CD4-positive, alpha-beta memory T cell (primary cell): ENCODE measurements around the gene DGKE. TPM values are rescaled to one million over a fixed set of nuclear protein-coding genes. Genes with fewer than 3 reads are reported as not detected.
A peak's percentile ranks its signal among the peaks of the same experiment; 100 is the strongest.

ENCODE experiments used
- CTCF ChIA-PET: fragments of 350-600 bp; sonication (Branson Sonifier 250); formaldehyde crosslinking; loops from one replicate; lab custom pipeline; 2021; ENCODE audit warnings: inconsistent platforms; ENCODE audit not compliant: partially characterized antibody; lab: Charles Lee
- POLR2A ChIA-PET: fragments of 350-600 bp; sonication (Branson Sonifier 250); formaldehyde crosslinking; loops from one replicate; lab custom pipeline; 2021; ENCODE audit not compliant: partially characterized antibody; lab: Charles Lee
- DNase-seq, 5 donors: peaks; one replicate each; pipeline versions ENCODE4 v3.0.0 to v3.0.0-alpha.2; 2020 to 2022; ENCODE audit warnings: mixed read lengths in 1 of 5
- H3K27ac ChIP-seq: one replicate; pipeline ENCODE4 v1.7.0; 2013; ENCODE audit warnings: low read depth, low read length
- H3K27me3 ChIP-seq: 2 replicates; pipeline ENCODE4 v1.7.0; 2013; ENCODE audit warnings: mild to moderate bottlenecking, low read length, moderate library complexity; ENCODE audit not compliant: insufficient read depth
- H3K36me3 ChIP-seq: 2 replicates; pipeline ENCODE4 v1.7.0; 2013; ENCODE audit warnings: mild to moderate bottlenecking, low read length, moderate library complexity; ENCODE audit not compliant: insufficient read depth
- H3K4me1 ChIP-seq: 2 replicates; pipeline ENCODE4 v1.7.0; 2013; ENCODE audit warnings: mild to moderate bottlenecking, low read length, moderate library complexity; ENCODE audit not compliant: insufficient read depth
- H3K4me3 ChIP-seq, 2 donors: one replicate each; pipeline ENCODE4 v1.7.0; 2013; ENCODE audit warnings: low read length in 2 of 2, mild to moderate bottlenecking in 1 of 2
- H3K9me3 ChIP-seq, 2 donors: one replicate each; pipeline ENCODE4 v1.7.0; 2013; ENCODE audit warnings: low read length in 2 of 2, control low read depth in 1 of 2; ENCODE audit not compliant: control insufficient read depth in 1 of 2
- H3K27ac Mint-ChIP-seq, 7 donors: one replicate each; pipeline ENCODE4 v1.8.0; 2020 to 2021; ENCODE audit warnings: mixed read lengths in 7 of 7, mild to moderate bottlenecking in 6 of 7, inconsistent platforms in 3 of 7, moderate library complexity in 3 of 7
- H3K27me3 Mint-ChIP-seq, 2 donors: one replicate each; pipeline ENCODE4 v1.8.0; 2020 to 2021; ENCODE audit warnings: mixed read lengths in 2 of 2
- H3K36me3 Mint-ChIP-seq, 2 donors: one replicate each; pipeline ENCODE4 v1.8.0; 2020 to 2021; ENCODE audit warnings: mixed read lengths in 2 of 2, inconsistent platforms in 1 of 2, mild to moderate bottlenecking in 1 of 2
- H3K4me1 Mint-ChIP-seq, 4 donors: one replicate each; pipeline ENCODE4 v1.8.0; 2020 to 2021; ENCODE audit warnings: mixed read lengths in 4 of 4, mild to moderate bottlenecking in 1 of 4
- H3K4me3 Mint-ChIP-seq, 8 donors: one replicate each; pipeline ENCODE4 v1.8.0; 2020 to 2021; ENCODE audit warnings: mixed read lengths in 8 of 8, mild to moderate bottlenecking in 7 of 8, moderate library complexity in 6 of 8, inconsistent platforms in 3 of 8
- H3K9me3 Mint-ChIP-seq, 8 donors: one replicate each; pipeline ENCODE4 v1.8.0; 2020 to 2021; ENCODE audit warnings: mixed read lengths in 8 of 8, mild to moderate bottlenecking in 5 of 8, inconsistent platforms in 3 of 8, moderate library complexity in 1 of 8
- intact Hi-C: fragments of 100-400 bp; cut with micrococcal nuclease; formaldehyde crosslinking; loops from one replicate; pipeline ENCODE4 v1.15.1; 2023
- polyA plus RNA-seq, 2 donors: library from polyadenylated mRNA; unstranded; fragments of 300-500 nt; fragmentation: Illumina TruSeq; gene quantifications; one replicate each; pipeline ENCODE4 v1.2.3, GENCODE V29; 2021
- total RNA-seq, 2 experiments: library from RNA; stranded (reverse); gene quantifications; one replicate each; pipeline ENCODE4 v1.2.3, GENCODE V29; 2021

The DGKE gene
- total and polyA plus RNA-seq, 4 experiments from 2014 or later, result 4.3 to 37.7 (median 21.9) TPM

- H3K4me1 Mint-ChIP-seq, result peaks cover 32 to 65% (median 47%) of the 10 kb centered on the region in 4 donors
- no peaks in the 10 kb centered on the region for H3K9me3 Mint-ChIP-seq
- Histone ChIP-seq H3K27me3 (no peaks in the 10 kb centered on the region), H3K9me3 (no peaks in the 10 kb centered on the region), H3K4me1 (peaks cover 53% of the 10 kb centered on the region), H3K4me3 (peak overlapping the region; percentile 38 to 88), H3K27ac (peak overlapping the region; percentile 79), H3K36me3 (no peaks in the 10 kb centered on the region)
- DNase-seq, result no peak
- POLR2A ChIA-PET, result interaction anchor here (0.7 to 3.1 kb wide), 6 partner anchors 11 to 253 kb away, joined by 3 to 31 read pairs (median 6); partner anchors contain the start of genes AKAP1 and SCPEP1
- peaks cover 8 to 23% of the 10 kb centered on the region in 2 donors for H3K36me3 Mint-ChIP-seq
- intact Hi-C loops, result loop anchor here (5.0 kb wide), 5 partner anchors 130 to 1685 kb away; partner anchors contain the start of genes COIL, MSI2 and SRSF1
- H3K27me3 Mint-ChIP-seq, result no peaks in the 10 kb centered on the region
- H3K27ac Mint-ChIP-seq, result peak overlapping the region; percentile 76 to 97 (median 93)
- H3K4me3 Mint-ChIP-seq, result peak overlapping the region; percentile 73 to 97 (median 90)
- CTCF ChIA-PET, result interaction anchor here (0.8 to 4.0 kb wide), 5 partner anchors 7 to 52 kb away, joined by 3 to 38 read pairs (median 4); no protein-coding TSS in a partner anchor
Measured at GRCh38 chr17:56832446-56832845, 1.5 kb upstream of the DGKE start.

DNA sequence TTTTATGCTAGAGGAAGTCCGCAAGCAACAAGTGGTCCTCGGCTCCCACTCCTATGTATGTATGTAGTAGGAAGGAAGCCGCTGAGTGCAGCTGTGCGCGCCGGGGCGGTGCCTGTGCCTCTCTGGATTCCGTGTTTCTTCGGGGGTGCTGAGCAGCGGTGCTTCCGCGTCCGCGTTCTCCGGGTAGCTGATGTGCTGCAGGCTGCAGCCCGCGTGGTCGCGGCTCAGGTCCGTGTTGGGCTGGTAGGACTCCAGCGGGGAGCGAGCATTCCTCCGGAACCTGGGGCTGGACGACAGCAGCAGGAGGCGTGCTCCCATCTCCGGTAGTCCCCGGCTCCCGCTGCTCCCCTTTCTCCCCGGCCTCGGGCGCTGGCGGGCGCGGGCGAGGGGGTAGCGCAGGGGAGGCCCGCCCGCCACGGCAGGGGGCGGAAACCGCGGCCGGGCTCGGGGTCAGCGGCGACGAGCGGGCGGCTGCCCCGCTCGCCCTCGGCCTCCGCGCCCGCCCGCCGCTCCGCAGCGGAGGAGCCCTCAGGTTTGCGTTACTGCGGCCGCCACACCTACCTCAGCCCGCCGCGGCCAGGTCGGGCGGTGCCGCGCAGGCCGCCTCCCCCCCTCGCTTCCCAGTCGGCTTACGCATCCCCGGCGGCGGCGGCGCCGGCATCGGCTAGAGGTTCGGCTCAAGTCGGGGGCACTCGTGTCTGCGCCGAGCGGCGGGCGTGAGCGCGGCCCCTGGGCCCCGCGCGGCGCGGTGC lies 718 bp upstream of the DGKE start:
- Mint-ChIP-seq H3K36me3 (peaks cover 8 to 25% of the 10 kb centered on the region in 2 donors), H3K9me3 (no peaks in the 10 kb centered on the region), H3K27ac (peak overlapping the region; percentile 81 to 97 (median 93)), H3K4me1 (peaks cover 38 to 73% (median 53%) of the 10 kb centered on the region in 4 donors), H3K4me3 (peak overlapping the region; percentile 88 to 97 (median 92)), H3K27me3 (no peaks in the 10 kb centered on the region)
- Histone ChIP-seq H3K4me3 (peak overlapping the region; percentile 38 to 88), H3K27me3 (no peaks in the 10 kb centered on the region), H3K27ac (peak overlapping the region; percentile 79), H3K9me3 (no peaks in the 10 kb centered on the region), H3K36me3 (no peaks in the 10 kb centered on the region), H3K4me1 (peaks cover 60% of the 10 kb centered on the region)
- POLR2A ChIA-PET, result interaction anchor here (0.6 to 3.1 kb wide), 16 partner anchors 8 to 1174 kb away, joined by 3 to 31 read pairs (median 4); partner anchors contain the start of genes AKAP1, SCPEP1 and SRSF1
- CTCF ChIA-PET, result interaction anchor here (1.9 to 4.0 kb wide), 2 partner anchors 8 to 14 kb away, joined by 4 to 38 read pairs; no protein-coding TSS in a partner anchor
- intact Hi-C loops, result loop anchor here (1.0 to 5.0 kb wide), 8 partner anchors 14 to 1684 kb away; partner anchors contain the start of genes AKAP1, COIL, MSI2 and SRSF1
- DNase-seq, result peak; percentile 62 to 78 (median 65)

DNA sequence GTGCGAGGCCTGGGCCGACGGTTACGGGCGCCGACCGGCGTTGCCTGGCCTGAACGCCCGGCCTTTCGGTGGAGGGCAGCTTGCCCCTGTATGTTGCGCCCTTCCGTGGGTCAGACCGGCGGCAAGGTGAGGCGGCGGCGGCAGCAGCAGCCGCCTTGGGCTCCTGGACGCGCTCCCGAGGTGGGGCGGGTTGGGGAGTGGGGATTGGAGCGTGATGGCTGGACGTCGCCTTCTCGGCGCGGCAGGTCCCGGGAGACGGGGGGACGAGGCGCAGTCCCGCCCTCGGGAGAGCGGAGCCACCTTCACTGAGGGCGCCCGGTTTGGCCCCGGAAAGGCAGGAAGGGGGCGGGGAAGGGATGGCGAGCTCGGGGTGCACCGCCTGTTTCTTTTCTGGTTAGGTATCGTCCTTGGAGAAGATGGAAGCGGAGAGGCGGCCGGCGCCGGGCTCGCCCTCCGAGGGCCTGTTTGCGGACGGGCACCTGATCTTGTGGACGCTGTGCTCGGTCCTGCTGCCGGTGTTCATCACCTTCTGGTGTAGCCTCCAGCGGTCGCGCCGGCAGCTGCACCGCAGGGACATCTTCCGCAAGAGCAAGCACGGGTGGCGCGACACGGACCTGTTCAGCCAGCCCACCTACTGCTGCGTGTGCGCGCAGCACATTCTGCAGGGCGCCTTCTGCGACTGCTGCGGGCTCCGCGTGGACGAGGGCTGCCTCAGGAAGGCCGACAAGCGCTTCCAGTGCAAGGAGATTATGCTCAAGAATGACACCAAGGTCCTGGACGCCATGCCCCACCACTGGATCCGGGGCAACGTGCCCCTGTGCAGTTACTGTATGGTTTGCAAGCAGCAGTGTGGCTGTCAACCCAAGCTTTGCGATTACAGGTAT lies 671 bp downstream of the DGKE start:
- Mint-ChIP-seq H3K9me3 (no peaks in the 10 kb centered on the region), H3K4me1 (peaks cover 42 to 74% (median 60%) of the 10 kb centered on the region in 4 donors), H3K27ac (peak overlapping the region; percentile 92 to 96 (median 94)), H3K27me3 (no peaks in the 10 kb centered on the region), H3K36me3 (peaks cover 5 to 19% of the 10 kb centered on the region in 2 donors), H3K4me3 (peak overlapping the region; percentile 95 to 98 (median 96))
- CTCF ChIA-PET, result interaction anchor here (0.8 to 4.0 kb wide), 6 partner anchors 8 to 105 kb away, joined by 3 to 38 read pairs (median 4); no protein-coding TSS in a partner anchor
- Histone ChIP-seq H3K27ac (peak overlapping the region; percentile 79), H3K36me3 (no peaks in the 10 kb centered on the region), H3K9me3 (no peaks in the 10 kb centered on the region), H3K27me3 (no peaks in the 10 kb centered on the region), H3K4me1 (peaks cover 73% of the 10 kb centered on the region), H3K4me3 (peak overlapping the region; percentile 49 to 88)
- intact Hi-C loops, result loop anchor here (2.0 to 5.0 kb wide), 6 partner anchors 128 to 1866 kb away; partner anchors contain the start of genes COIL, COX11, MSI2 and SRSF1
- POLR2A ChIA-PET, result interaction anchor here (0.6 to 3.1 kb wide), 20 partner anchors 8 to 251 kb away, joined by 3 to 31 read pairs (median 4); partner anchors contain the start of genes AKAP1 and SCPEP1
- DNase-seq, result peak; percentile 70 to 79 (median 71)

DNA sequence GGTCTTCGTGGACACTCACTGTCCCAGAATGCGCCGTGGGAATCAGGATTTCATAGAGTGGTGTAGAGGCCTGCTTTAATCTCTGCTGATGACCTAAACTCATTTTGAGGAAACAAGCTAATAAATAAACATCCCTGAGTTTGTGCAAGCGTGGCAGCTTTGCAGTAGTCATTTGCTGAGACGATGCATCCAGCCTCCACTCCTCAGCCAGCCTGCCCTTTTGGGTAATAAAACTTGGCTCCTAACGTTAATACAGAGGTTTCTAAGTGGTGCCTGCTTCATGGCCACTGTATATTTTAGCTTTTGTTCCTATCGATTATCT lies 1.3 kb downstream of the DGKE start:
- Mint-ChIP-seq H3K27me3 (no peaks in the 10 kb centered on the region), H3K9me3 (no peaks in the 10 kb centered on the region), H3K4me3 (peak overlapping the region; percentile 95 to 98 (median 96)), H3K4me1 (peaks cover 44 to 72% (median 58%) of the 10 kb centered on the region in 4 donors), H3K27ac (peak overlapping the region; percentile 92 to 96 (median 94)), H3K36me3 (peaks cover 7 to 19% of the 10 kb centered on the region in 2 donors)
- POLR2A ChIA-PET, result interaction anchor here (0.7 to 2.8 kb wide), 12 partner anchors 8 to 250 kb away, joined by 3 to 31 read pairs (median 4); partner anchors contain the start of gene AKAP1
- Histone ChIP-seq H3K36me3 (no peaks in the 10 kb centered on the region), H3K27me3 (no peaks in the 10 kb centered on the region), H3K27ac (peak overlapping the region; percentile 79), H3K9me3 (no peaks in the 10 kb centered on the region), H3K4me3 (peak overlapping the region; percentile 49 to 88), H3K4me1 (peaks cover 73% of the 10 kb centered on the region)
- CTCF ChIA-PET, result interaction anchor here (0.8 to 4.0 kb wide), 5 partner anchors 9 to 104 kb away, joined by 3 to 38 read pairs (median 4); no protein-coding TSS in a partner anchor
- intact Hi-C loops, result loop anchor here (2.0 kb wide), 1 partner anchor 1866 kb away; the partner anchor contains the start of genes COX11 and STXBP4
- no peak for DNase-seq

GRCh38 chr17:56838687-56839086 lies 4.7 kb downstream of the DGKE start:
- H3K9me3 ChIP-seq, result no peaks in the 10 kb centered on the region
- ChIA-PET POLR2A (no interaction called here), CTCF (interaction anchor here (1.1 kb wide), 1 partner anchor 19 kb away, joined by 5 read pairs; no protein-coding TSS in a partner anchor)
- no peak for DNase-seq
- Mint-ChIP-seq H3K27me3 (no peaks in the 10 kb centered on the region), H3K4me1 (peaks cover 28 to 45% (median 37%) of the 10 kb centered on the region in 4 donors), H3K9me3 (no peaks in the 10 kb centered on the region), H3K4me3 (peak overlapping the region in 4 of 8 donors; percentile 17 to 54 (median 41)), H3K36me3 (peaks cover 3 to 22% of the 10 kb centered on the region in 2 donors), H3K27ac (peak overlapping the region in 4 of 7 donors; percentile 15 to 74 (median 44))
- no peaks in the 10 kb centered on the region for H3K27me3 ChIP-seq
- intact Hi-C loops, result no loop called here
- no peak overlapping the region for H3K27ac ChIP-seq
- no peak overlapping the region for H3K4me3 ChIP-seq
- peaks cover 3% of the 10 kb centered on the region for H3K36me3 ChIP-seq
- H3K4me1 ChIP-seq, result peaks cover 47% of the 10 kb centered on the region

DNA sequence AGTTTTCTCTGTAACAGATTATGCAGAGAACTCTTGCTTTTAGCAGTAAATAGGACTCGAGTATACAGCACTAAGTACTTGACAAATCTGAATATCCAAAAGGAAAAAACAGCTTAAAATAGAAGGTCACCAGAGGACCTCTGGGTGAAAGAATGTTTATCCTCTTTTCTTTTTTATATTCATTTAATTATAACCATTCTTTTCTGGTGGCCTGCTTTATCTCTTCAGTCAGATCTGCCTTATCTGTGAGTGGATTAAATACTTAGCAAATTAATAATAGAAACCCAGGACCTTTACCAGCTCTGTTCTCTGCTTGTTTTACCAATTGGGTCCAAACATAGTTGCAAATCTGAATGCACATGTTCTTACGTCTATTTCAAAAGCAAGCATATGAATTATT lies 8.6 kb downstream of the DGKE start:
- peaks cover 6% of the 10 kb centered on the region for H3K36me3 ChIP-seq
- H3K4me1 ChIP-seq, result peaks cover 19% of the 10 kb centered on the region
- peaks cover 10 to 19% (median 18%) of the 10 kb centered on the region in 4 donors for H3K4me1 Mint-ChIP-seq
- POLR2A ChIA-PET, result interaction anchor here (1.2 to 2.9 kb wide), 2 partner anchors 8 to 71 kb away, joined by 4 to 10 read pairs; partner anchors contain the start of genes C17orf67, DGKE and TRIM25
- no peak overlapping the region for H3K27ac Mint-ChIP-seq
- CTCF ChIA-PET, result interaction anchor here (2.1 kb wide), 1 partner anchor 23 kb away, joined by 8 read pairs; no protein-coding TSS in a partner anchor
- DNase-seq, result no peak
- H3K27me3 ChIP-seq, result no peaks in the 10 kb centered on the region
- intact Hi-C loops, result no loop called here
- no peaks in the 10 kb centered on the region for H3K27me3 Mint-ChIP-seq
- no peaks in the 10 kb centered on the region for H3K9me3 ChIP-seq
- peaks cover 14 to 23% of the 10 kb centered on the region in 2 donors for H3K36me3 Mint-ChIP-seq
- H3K4me3 ChIP-seq, result no peak overlapping the region
- no peaks in the 10 kb centered on the region for H3K9me3 Mint-ChIP-seq
- H3K27ac ChIP-seq, result no peak overlapping the region
- H3K4me3 Mint-ChIP-seq, result no peak overlapping the region
